WTC11 (cell line): ENCODE data around the gene RNF208.

Source experiments
- ESRRA ChIP-seq: sonication (generic); formaldehyde crosslinking; IDR thresholded peaks from 2 replicates; pipeline ENCODE4 v1.8.1; 2022; ENCODE audit warnings: mild to moderate bottlenecking, missing genetic modification reagents, borderline replicate concordance
- MYBL2 ChIP-seq: sonication (generic); formaldehyde crosslinking; IDR thresholded peaks from 2 replicates; pipeline ENCODE4 v1.8.1; 2023; ENCODE audit warnings: mild to moderate bottlenecking, moderate library complexity, missing genetic modification reagents
- NFE2L1 ChIP-seq: sonication (generic); formaldehyde crosslinking; IDR thresholded peaks from 2 replicates; pipeline ENCODE4 v1.8.1; 2023; ENCODE audit warnings: missing genetic modification reagents
- NR1H2 ChIP-seq: sonication (generic); formaldehyde crosslinking; IDR thresholded peaks from 2 replicates; pipeline ENCODE4 v1.9.0; 2021; ENCODE audit warnings: mild to moderate bottlenecking, moderate library complexity, missing genetic modification reagents
- NR2C2 ChIP-seq: sonication (generic); formaldehyde crosslinking; IDR thresholded peaks from 2 replicates; pipeline ENCODE4 v1.8.0; 2022; ENCODE audit warnings: mild to moderate bottlenecking, missing genetic modification reagents
- ZNF138 ChIP-seq: sonication (generic); formaldehyde crosslinking; conservative IDR thresholded peaks from 2 replicates; pipeline ENCODE4 v1.8.1; 2022; ENCODE audit warnings: mild to moderate bottlenecking, moderate library complexity, missing genetic modification reagents
- ZNF416 ChIP-seq: fragments of 250-450 bp; sonication (Bioruptor Pico); IDR thresholded peaks from 2 replicates; pipeline ENCODE4 v1.9.0; 2021; ENCODE audit warnings: mild to moderate bottlenecking, inconsistent platforms
- TF ChIP-seq, protein P1 (sequence below): sonication (generic); formaldehyde crosslinking; IDR thresholded peaks from 2 replicates; pipeline ENCODE4 v1.8.0; 2022; ENCODE audit warnings: mild to moderate bottlenecking, missing genetic modification reagents
- TF ChIP-seq, protein P2 (sequence below): sonication (generic); formaldehyde crosslinking; conservative IDR thresholded peaks from 2 replicates; pipeline ENCODE4 v1.8.1; 2022; ENCODE audit warnings: mild to moderate bottlenecking, missing genetic modification reagents
- TF ChIP-seq, protein P3 (sequence below): sonication (generic); formaldehyde crosslinking; IDR thresholded peaks from 2 replicates; pipeline ENCODE4 v1.8.1; 2023; ENCODE audit warnings: mild to moderate bottlenecking, missing genetic modification reagents, moderate library complexity
- TF ChIP-seq, protein P4 (sequence below): fragments of 200-600 bp; IDR thresholded peaks from 2 replicates; pipeline ENCODE4 v1.8.0; 2022; ENCODE audit warnings: antibody characterized with exemption
- TF ChIP-seq, protein P5 (sequence below): sonication (generic); formaldehyde crosslinking; IDR thresholded peaks from 2 replicates; pipeline ENCODE4 v1.8.1; 2023; ENCODE audit warnings: mild to moderate bottlenecking, moderate library complexity, missing genetic modification reagents
- TF ChIP-seq, protein P6 (sequence below): sonication (generic); formaldehyde crosslinking; IDR thresholded peaks from 2 replicates; pipeline ENCODE4 v1.8.1; 2022; ENCODE audit warnings: low read depth, missing genetic modification reagents, borderline replicate concordance

DNA sequence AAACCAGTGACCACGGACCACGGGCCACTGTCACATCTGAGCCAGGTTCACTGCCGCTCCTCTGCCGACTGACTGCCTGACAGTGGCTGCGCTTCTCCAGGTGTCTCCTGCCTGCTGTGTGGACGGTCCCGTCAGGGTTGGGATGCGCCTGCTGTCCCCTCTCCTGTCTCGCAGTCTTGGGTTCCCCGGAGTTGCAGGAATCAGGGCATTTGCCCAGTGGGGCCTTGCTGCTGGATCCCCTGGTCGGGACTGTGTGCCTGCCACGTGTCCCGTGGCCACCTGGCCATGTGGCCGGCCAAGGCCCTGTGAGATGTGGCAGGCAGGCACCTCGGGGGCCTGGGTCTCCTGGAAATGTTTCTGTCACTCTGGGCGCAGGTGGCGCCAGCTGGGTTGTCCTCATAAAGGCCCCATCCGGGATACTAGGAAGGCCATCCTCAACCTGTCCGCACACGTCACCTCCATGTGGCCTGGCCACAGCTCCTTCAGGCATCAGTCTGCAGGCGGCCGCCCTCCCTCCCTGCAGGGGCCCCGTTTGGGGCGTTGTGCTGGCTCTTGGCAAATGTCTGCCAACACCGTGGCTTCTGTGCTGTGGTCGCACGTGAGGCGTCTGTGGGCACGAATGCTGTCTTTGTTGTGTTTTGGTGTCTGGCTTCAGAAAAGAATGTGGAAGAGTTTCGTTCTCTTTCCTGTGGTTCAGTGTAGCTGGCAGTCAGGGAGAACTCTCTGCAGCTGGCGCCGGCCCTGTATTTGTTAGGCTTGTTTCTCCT lies 49.1 kb upstream of the RNF208 start:
- TF ChIP-seq, protein P1, sequence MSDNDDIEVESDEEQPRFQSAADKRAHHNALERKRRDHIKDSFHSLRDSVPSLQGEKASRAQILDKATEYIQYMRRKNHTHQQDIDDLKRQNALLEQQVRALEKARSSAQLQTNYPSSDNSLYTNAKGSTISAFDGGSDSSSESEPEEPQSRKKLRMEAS (CRISPR knock-in tag) = no peak
- TF ChIP-seq NR1H2 (CRISPR knock-in tag) (no peak), ESRRA (CRISPR knock-in tag) (no peak), ZNF138 (CRISPR knock-in tag) (no peak), ZNF416 (CRISPR knock-in tag) (no peak), NR2C2 (CRISPR knock-in tag) (no peak), MYBL2 (CRISPR knock-in tag) (no peak), NFE2L1 (CRISPR knock-in tag) (no peak)
- TF ChIP-seq, protein P2, sequence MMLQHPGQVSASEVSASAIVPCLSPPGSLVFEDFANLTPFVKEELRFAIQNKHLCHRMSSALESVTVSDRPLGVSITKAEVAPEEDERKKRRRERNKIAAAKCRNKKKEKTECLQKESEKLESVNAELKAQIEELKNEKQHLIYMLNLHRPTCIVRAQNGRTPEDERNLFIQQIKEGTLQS (CRISPR knock-in tag) = no peak
- TF ChIP-seq, protein P3, sequence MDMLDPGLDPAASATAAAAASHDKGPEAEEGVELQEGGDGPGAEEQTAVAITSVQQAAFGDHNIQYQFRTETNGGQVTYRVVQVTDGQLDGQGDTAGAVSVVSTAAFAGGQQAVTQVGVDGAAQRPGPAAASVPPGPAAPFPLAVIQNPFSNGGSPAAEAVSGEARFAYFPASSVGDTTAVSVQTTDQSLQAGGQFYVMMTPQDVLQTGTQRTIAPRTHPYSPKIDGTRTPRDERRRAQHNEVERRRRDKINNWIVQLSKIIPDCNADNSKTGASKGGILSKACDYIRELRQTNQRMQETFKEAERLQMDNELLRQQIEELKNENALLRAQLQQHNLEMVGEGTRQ = no peak
- TF ChIP-seq, protein P4, sequence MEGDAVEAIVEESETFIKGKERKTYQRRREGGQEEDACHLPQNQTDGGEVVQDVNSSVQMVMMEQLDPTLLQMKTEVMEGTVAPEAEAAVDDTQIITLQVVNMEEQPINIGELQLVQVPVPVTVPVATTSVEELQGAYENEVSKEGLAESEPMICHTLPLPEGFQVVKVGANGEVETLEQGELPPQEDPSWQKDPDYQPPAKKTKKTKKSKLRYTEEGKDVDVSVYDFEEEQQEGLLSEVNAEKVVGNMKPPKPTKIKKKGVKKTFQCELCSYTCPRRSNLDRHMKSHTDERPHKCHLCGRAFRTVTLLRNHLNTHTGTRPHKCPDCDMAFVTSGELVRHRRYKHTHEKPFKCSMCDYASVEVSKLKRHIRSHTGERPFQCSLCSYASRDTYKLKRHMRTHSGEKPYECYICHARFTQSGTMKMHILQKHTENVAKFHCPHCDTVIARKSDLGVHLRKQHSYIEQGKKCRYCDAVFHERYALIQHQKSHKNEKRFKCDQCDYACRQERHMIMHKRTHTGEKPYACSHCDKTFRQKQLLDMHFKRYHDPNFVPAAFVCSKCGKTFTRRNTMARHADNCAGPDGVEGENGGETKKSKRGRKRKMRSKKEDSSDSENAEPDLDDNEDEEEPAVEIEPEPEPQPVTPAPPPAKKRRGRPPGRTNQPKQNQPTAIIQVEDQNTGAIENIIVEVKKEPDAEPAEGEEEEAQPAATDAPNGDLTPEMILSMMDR = no peak
- TF ChIP-seq, protein P5, sequence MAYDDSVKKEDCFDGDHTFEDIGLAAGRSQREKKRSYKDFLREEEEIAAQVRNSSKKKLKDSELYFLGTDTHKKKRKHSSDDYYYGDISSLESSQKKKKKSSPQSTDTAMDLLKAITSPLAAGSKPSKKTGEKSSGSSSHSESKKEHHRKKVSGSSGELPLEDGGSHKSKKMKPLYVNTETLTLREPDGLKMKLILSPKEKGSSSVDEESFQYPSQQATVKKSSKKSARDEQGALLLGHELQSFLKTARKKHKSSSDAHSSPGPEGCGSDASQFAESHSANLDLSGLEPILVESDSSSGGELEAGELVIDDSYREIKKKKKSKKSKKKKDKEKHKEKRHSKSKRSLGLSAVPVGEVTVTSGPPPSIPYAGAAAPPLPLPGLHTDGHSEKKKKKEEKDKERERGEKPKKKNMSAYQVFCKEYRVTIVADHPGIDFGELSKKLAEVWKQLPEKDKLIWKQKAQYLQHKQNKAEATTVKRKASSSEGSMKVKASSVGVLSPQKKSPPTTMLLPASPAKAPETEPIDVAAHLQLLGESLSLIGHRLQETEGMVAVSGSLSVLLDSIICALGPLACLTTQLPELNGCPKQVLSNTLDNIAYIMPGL (CRISPR knock-in tag) = no peak
- TF ChIP-seq, protein P6, sequence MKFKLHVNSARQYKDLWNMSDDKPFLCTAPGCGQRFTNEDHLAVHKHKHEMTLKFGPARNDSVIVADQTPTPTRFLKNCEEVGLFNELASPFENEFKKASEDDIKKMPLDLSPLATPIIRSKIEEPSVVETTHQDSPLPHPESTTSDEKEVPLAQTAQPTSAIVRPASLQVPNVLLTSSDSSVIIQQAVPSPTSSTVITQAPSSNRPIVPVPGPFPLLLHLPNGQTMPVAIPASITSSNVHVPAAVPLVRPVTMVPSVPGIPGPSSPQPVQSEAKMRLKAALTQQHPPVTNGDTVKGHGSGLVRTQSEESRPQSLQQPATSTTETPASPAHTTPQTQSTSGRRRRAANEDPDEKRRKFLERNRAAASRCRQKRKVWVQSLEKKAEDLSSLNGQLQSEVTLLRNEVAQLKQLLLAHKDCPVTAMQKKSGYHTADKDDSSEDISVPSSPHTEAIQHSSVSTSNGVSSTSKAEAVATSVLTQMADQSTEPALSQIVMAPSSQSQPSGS = no peak
